GM23338 (cell line): ENCODE measurements around the gene TRAF3.

Source experiments
- CREB1 ChIP-seq: fragments of 250-450 bp; sonication (Bioruptor Pico); IDR thresholded peaks from 2 replicates; pipeline ENCODE4 v1.5.0; 2020; ENCODE audit warnings: low read depth, mild to moderate bottlenecking, moderate library complexity
- CTCF ChIP-seq, 2 experiments: fragments of 200-600 bp in 1 of 2; sonication (generic) in 1 of 2; conservative IDR thresholded peaks; 2 replicates each; pipeline versions ENCODE4 v1.5.1 to v1.6.1; 2016 to 2017; ENCODE audit warnings: antibody characterized with exemption in 2 of 2, low read depth in 2 of 2, mild to moderate bottlenecking in 2 of 2, moderate library complexity in 1 of 2
- ETS1 ChIP-seq: IDR thresholded peaks from 2 replicates; pipeline ENCODE4 v1.6.1; 2016; ENCODE audit warnings: antibody characterized with exemption
- EZH2 ChIP-seq: fragments of 200-600 bp; sonication (generic); IDR thresholded peaks from one replicate; pipeline ENCODE4 v1.8.0; 2017; ENCODE audit warnings: antibody characterized with exemption, mild to moderate bottlenecking, low read depth; ENCODE audit not compliant: unreplicated experiment
- EZH2phosphoT487 ChIP-seq: fragments of 200-600 bp; sonication (generic); IDR thresholded peaks from one replicate; pipeline ENCODE4 v1.8.1; 2018; ENCODE audit warnings: antibody characterized with exemption; ENCODE audit not compliant: unreplicated experiment
- POLR2AphosphoS5 ChIP-seq: IDR thresholded peaks from 2 replicates; pipeline ENCODE4 v1.6.1; 2016; ENCODE audit warnings: antibody characterized with exemption, low read depth
- REST ChIP-seq: IDR thresholded peaks from one replicate; pipeline ENCODE4 v1.6.1; 2018; ENCODE audit warnings: antibody characterized with exemption; ENCODE audit not compliant: unreplicated experiment

- TF ChIP-seq CTCF (conservative IDR thresholded peaks at IDR 0.05; ENCODE audit: low read depth in 2 of 2) (no peak), REST (no peak), POLR2AphosphoS5 (no peak), EZH2 (no peak), EZH2phosphoT487 (no peak), ETS1 (no peak), CREB1 (no peak)
Observed at GRCh38 chr14:102914474-102915291, 137.4 kb downstream of the TRAF3 start.
